GM21619 (cell line): Measurements from ENCODE around the gene DHRSX.
"Not testable (repeated sequence)": the region's sequence is repeated elsewhere in the genome, so short reads cannot be mapped to it uniquely, and the experiment has no call there.

ENCODE experiments used
- ATAC-seq: cut with Tn5 transposase; IDR thresholded peaks from one replicate; pipeline ENCODE4 v1.9.1; 2021; ENCODE audit not compliant: unreplicated experiment

DHRSX gene

GRCh38 chrX:2434270-2435163, 66.3 kb downstream of the DHRSX start:
- no peak for ATAC-seq

- ATAC-seq = no peak
These were observed 68.4 kb downstream of the DHRSX start for GRCh38 chrX:2432298-2432863.

- no peak for ATAC-seq
These were observed 70.4 kb downstream of the DHRSX start for GRCh38 chrX:2430265-2430825.

- no peak for ATAC-seq
These were observed 73.0 kb downstream of the DHRSX start for GRCh38 chrX:2427737-2428136.

- no peak for ATAC-seq
These were observed 73.6 kb downstream of the DHRSX start for GRCh38 chrX:2427147-2427546.

GRCh38 chrX:2426289-2426882, 74.4 kb downstream of the DHRSX start:
- no peak for ATAC-seq

- ATAC-seq = no peak
These were observed 75.3 kb downstream of the DHRSX start for GRCh38 chrX:2425286-2426071.

- ATAC-seq = no peak
These were observed 76.5 kb downstream of the DHRSX start for GRCh38 chrX:2424317-2424716.

- no peak for ATAC-seq
These were observed 76.9 kb downstream of the DHRSX start for GRCh38 chrX:2423899-2424298.

- ATAC-seq = no peak
These were observed 77.5 kb downstream of the DHRSX start for GRCh38 chrX:2423282-2423681.

- not testable (repeated sequence) for ATAC-seq
These were observed 81.4 kb downstream of the DHRSX start for GRCh38 chrX:2419418-2419817.

- no peak for ATAC-seq
These were observed 82.8 kb downstream of the DHRSX start for GRCh38 chrX:2418000-2418399.

- no peak for ATAC-seq
These were observed 83.7 kb downstream of the DHRSX start for GRCh38 chrX:2416851-2417604.

GRCh38 chrX:2414384-2414783, 86.4 kb downstream of the DHRSX start:
- no peak for ATAC-seq

- no peak for ATAC-seq
These were observed 86.8 kb downstream of the DHRSX start for GRCh38 chrX:2413969-2414368.

GRCh38 chrX:2412131-2412530, 88.6 kb downstream of the DHRSX start:
- no peak for ATAC-seq

GRCh38 chrX:2410279-2411020, 90.3 kb downstream of the DHRSX start:
- ATAC-seq = no peak

GRCh38 chrX:2409796-2410195, 91.0 kb downstream of the DHRSX start:
- ATAC-seq = no peak

GRCh38 chrX:2408856-2409255, 91.9 kb downstream of the DHRSX start:
- no peak for ATAC-seq
